Measurements from ENCODE around the gene MTUS2. TPM values are rescaled to one million over a fixed set of nuclear protein-coding genes. Genes with fewer than 3 reads are reported as not detected.

Gene MTUS2
- total RNA-seq, 4 donors from 2014 or later: 0.16 to 0.75 (median 0.24) TPM

DNA sequence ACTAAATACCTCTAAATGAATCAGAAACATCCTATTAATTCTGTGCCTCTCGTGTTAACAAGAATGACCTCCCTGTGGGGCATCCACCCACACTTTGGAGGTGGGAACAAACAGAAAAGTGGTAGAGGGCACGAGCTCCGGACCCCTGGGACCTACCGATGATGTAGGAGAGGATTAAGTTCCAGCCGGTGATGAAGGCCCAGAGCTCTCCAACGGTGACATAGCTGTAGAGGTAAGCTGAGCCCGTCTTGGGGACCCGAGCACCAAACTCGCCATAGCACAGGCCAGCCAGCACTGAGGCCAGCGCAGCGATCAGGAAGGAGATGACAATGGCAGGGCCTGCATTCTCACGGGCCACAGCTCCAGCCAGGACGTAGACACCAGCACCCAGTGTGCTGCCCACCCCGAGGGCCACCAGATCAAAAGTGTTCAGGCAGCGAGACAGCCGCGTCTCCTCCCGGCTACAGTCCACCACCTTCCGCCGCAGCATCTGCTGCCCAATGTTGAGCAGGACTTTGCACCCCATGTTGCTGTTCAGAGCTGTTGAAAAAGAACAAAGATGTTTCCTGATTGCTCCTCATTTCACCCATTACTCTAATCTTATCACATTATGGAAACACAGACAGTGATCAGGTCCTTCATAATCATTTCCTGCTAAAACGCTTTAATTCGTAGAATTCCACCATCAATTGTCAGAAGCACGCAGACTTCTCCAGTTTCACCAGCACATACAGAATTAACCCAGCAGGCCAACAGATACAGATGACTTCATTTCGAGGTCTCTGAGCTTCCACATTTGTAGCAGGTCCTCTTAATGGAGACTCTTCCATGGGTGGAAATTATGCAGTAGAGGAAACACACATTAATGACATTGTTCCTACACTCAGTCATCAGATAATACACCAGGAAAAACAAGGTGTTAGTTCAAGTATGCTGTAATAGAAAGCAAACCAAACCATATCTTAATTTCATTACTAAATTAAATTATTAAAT lies 715.8 kb downstream of the MTUS2 start:
- DNase-seq: no peak
- in situ Hi-C loops (cut with MboI; ENCODE audit: low pct_ligation_motif_present in 1 of 4, low pct_unique_long_range_greater_than_20kb in 1 of 4, low sequenced_read_pairs in 3 of 4): no loop called here

DNA sequence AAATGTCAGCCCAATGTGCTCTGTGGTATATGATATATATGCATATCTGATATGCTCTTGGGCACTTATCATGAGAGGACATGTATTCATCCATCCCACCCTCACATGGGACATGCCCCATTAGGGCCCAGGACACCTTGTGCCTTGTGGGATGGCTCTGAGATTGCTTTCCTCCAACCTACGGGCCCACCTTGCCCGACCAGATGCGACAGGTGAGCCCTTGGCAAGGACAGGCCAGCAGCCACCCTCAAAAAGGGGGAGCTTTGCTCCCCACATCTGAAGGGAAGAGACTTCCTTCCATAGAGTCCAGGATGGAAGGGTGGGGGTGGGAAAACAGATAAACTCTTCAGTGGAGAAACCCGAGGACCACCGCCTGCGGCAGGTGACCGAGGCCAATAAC lies 716.7 kb downstream of the MTUS2 start:
- TF ChIP-seq POLR2AphosphoS5 (IDR thresholded peaks at IDR 0.05) (no peak), POLR2A (IDR thresholded peaks at IDR 0.05) (no peak), EP300 (IDR thresholded peaks at IDR 0.05; ENCODE audit: low read depth) (no peak)
- TF ChIP-seq, protein P1, sequence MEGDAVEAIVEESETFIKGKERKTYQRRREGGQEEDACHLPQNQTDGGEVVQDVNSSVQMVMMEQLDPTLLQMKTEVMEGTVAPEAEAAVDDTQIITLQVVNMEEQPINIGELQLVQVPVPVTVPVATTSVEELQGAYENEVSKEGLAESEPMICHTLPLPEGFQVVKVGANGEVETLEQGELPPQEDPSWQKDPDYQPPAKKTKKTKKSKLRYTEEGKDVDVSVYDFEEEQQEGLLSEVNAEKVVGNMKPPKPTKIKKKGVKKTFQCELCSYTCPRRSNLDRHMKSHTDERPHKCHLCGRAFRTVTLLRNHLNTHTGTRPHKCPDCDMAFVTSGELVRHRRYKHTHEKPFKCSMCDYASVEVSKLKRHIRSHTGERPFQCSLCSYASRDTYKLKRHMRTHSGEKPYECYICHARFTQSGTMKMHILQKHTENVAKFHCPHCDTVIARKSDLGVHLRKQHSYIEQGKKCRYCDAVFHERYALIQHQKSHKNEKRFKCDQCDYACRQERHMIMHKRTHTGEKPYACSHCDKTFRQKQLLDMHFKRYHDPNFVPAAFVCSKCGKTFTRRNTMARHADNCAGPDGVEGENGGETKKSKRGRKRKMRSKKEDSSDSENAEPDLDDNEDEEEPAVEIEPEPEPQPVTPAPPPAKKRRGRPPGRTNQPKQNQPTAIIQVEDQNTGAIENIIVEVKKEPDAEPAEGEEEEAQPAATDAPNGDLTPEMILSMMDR (IDR thresholded peaks at IDR 0.05): no peak
- no peak overlapping the region for H3K4me3 ChIP-seq
- H3K27ac ChIP-seq: no peak overlapping the region
- no peak for DNase-seq
- in situ Hi-C loops (cut with MboI; ENCODE audit: low pct_ligation_motif_present in 1 of 4, low pct_unique_long_range_greater_than_20kb in 1 of 4, low sequenced_read_pairs in 3 of 4): no loop called here
- WGBS, 2 donors (ENCODE audit: low coverage in 1 of 2): 98% methylated on average over 7 of the region's 7 CpGs; no CpG with 5 or more reads in 1 of the 2 donors
- peaks cover 0 to 14% (median 6%) of the 10 kb centered on the region in 4 donors for H3K4me1 ChIP-seq
- H3K27me3 ChIP-seq: no peaks in the 10 kb centered on the region
- intact Hi-C loops (cut with DNase I; ENCODE audit: low total_unique reads): no loop called here
- H3K9me3 ChIP-seq: no peaks in the 10 kb centered on the region
- peaks cover 0 to 1% (median 0%) of the 10 kb centered on the region in 4 donors for H3K36me3 ChIP-seq

More for the DNA sequence above, 715.8 kb downstream of the MTUS2 start:
- intact Hi-C loops (cut with DNase I; ENCODE audit: low total_unique reads): no loop called here
- Histone ChIP-seq H3K9me3 (no peaks in the 10 kb centered on the region), H3K4me1 (peaks cover 0 to 14% (median 6%) of the 10 kb centered on the region in 4 donors), H3K4me3 (no peak overlapping the region), H3K36me3 (peaks cover 0 to 1% (median 0%) of the 10 kb centered on the region in 4 donors), H3K27me3 (no peaks in the 10 kb centered on the region), H3K27ac (no peak overlapping the region)
- no peak for TF ChIP-seq POLR2AphosphoS5 (IDR thresholded peaks at IDR 0.05)
- TF ChIP-seq, protein P1 (IDR thresholded peaks at IDR 0.05): no peak
- no peak for TF ChIP-seq POLR2A (IDR thresholded peaks at IDR 0.05)
- TF ChIP-seq EP300 (IDR thresholded peaks at IDR 0.05; ENCODE audit: low read depth): no peak
- 93 to 97% methylated on average over 10 to 24 of the region's 24 CpGs for WGBS, 2 donors (ENCODE audit: low coverage in 1 of 2)

DNA sequence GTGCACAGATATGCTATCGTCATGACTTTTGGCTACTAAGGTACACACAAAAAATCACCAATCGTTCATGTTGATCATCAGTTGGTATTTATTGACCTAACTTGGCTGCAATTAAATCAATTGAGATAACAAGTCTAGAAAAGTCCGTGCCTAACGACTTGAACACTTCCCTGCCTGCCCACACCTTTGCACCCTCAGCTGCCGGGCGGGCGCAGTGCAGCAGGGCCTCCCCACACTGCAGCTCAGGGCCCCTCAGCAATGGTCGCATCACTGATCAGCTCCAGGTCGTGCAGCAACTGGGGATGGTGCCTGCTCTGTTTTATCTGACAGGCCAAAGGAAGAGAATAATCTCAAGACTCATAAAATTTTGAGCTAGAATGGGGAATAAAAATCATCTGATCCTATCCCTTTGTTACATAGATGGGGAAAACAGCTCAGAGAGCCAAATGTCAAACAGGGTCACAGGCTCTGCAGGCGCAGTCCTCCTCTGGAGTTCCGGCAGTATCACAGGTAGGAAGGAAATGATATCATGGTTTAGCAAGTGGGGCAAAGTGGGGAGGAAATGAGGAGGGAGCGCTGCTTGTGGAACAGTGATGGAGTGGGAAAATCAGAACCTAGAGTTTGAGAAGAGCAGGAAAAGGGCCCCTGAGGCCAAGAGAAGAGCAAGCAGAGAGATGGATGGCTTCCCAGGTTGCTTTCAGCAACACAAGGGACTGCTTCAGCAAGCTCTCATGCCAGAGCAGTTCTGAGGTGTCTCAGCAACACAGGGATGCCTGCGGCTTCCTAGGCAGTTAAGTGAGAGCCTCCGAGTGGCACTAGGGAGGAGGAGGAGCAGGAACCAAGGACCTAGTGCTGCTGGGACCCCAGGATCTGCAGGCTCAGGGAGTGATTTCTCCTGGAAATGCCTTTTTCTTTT lies 717.9 kb downstream of the MTUS2 start:
- 70 to 78% methylated on average over 6 to 14 of the region's 14 CpGs for WGBS, 2 donors (ENCODE audit: low coverage in 1 of 2)
- Histone ChIP-seq H3K4me1 (peaks cover 0 to 14% (median 6%) of the 10 kb centered on the region in 4 donors), H3K4me3 (no peak overlapping the region), H3K27me3 (no peaks in the 10 kb centered on the region), H3K9me3 (no peaks in the 10 kb centered on the region), H3K27ac (peak overlapping the region in 2 of 4 donors; percentile 11 to 34), H3K36me3 (no peaks in the 10 kb centered on the region)
- in situ Hi-C loops (cut with MboI; ENCODE audit: low pct_ligation_motif_present in 1 of 4, low pct_unique_long_range_greater_than_20kb in 1 of 4, low sequenced_read_pairs in 3 of 4): no loop called here
- intact Hi-C loops (cut with DNase I; ENCODE audit: low total_unique reads): no loop called here
- DNase-seq: no peak
- no peak for TF ChIP-seq EP300 (IDR thresholded peaks at IDR 0.05; ENCODE audit: low read depth)

DNA sequence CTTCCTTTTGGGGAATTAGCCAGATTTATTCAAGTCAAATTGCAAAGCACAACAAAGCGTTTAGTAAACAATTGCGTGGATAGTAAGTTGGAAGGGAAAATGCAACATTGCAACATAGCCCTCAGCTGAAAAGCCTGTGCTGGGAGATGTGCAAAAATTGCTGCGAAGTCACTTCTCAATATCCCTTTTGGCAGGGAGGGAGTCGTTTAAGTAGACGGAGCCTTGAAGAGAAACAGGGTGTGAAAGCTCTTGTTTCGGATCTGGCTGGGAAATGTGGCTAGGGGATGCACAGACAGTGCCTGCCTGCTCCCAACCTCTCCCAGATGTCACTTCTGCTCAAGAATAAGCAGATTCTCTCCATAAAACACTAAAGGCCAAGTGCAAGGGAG lies 718.5 kb downstream of the MTUS2 start:
- WGBS, 2 donors (ENCODE audit: low coverage in 1 of 2): 70 to 81% methylated on average over 5 to 6 of the region's 6 CpGs
- in situ Hi-C loops (cut with MboI; ENCODE audit: low pct_ligation_motif_present in 1 of 4, low pct_unique_long_range_greater_than_20kb in 1 of 4, low sequenced_read_pairs in 3 of 4): no loop called here
- Histone ChIP-seq H3K4me3 (no peak overlapping the region), H3K27ac (peak overlapping the region in 1 of 4 donors; percentile 34), H3K4me1 (peaks cover 0 to 14% (median 6%) of the 10 kb centered on the region in 4 donors), H3K9me3 (no peaks in the 10 kb centered on the region), H3K36me3 (no peaks in the 10 kb centered on the region), H3K27me3 (no peaks in the 10 kb centered on the region)
- DNase-seq: no peak
- intact Hi-C loops (cut with DNase I; ENCODE audit: low total_unique reads): no loop called here
- TF ChIP-seq EP300 (IDR thresholded peaks at IDR 0.05; ENCODE audit: low read depth) (no peak), POLR2A (IDR thresholded peaks at IDR 0.05) (no peak), POLR2AphosphoS5 (IDR thresholded peaks at IDR 0.05) (no peak)
- TF ChIP-seq, protein P1 (IDR thresholded peaks at IDR 0.05): no peak
